ES-I3 (cell line): Measurements from ENCODE around the gene VSTM4.

Experiments
- H3K36me3 ChIP-seq: 2 replicates; pipeline ENCODE4 v1.6.1; 2013; ENCODE audit warnings: mild to moderate bottlenecking, low read length, control low read depth, moderate library complexity; ENCODE audit not compliant: insufficient read depth
- H3K4me1 ChIP-seq: 2 replicates; pipeline ENCODE4 v1.6.1; 2013; ENCODE audit warnings: mild to moderate bottlenecking, control low read depth, low read length; ENCODE audit not compliant: insufficient read depth
- H3K9ac ChIP-seq: 2 replicates; pipeline ENCODE4 v1.6.1; 2013; ENCODE audit warnings: low read depth, mild to moderate bottlenecking, low read length, moderate library complexity
- H3K9me3 ChIP-seq: 2 replicates; pipeline ENCODE4 v1.6.1; 2013; ENCODE audit warnings: mild to moderate bottlenecking, low read length, moderate library complexity; ENCODE audit not compliant: control insufficient read depth, insufficient read depth

The VSTM4 gene

DNA sequence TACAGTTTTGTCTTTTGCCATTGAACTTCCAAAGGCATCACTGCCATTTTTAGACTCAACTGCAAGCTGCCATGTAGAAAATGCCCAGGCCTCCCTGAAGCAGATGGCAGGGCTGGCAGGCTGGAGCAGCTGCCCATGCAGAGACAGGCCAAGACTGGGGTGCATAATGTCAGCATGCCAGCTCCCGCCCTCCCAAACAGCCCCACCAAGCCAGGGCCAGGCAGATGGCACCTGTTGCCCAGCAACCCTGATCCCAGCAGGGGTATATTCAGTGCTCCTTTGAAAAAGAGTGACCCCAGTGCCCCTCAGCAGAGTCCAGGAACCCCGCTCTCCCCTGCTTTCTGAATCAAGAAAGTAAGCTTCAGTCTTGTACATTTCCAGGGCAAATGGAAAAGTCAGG, 32.6 kb downstream of the VSTM4 start:
- peaks cover 2% of the 10 kb centered on the region; the same call in 1 of the 2 replicates for H3K9me3 ChIP-seq
- H3K4me1 ChIP-seq = peaks cover 9% of the 10 kb centered on the region
- H3K36me3 ChIP-seq = no peaks in the 10 kb centered on the region
- H3K9ac ChIP-seq = no peak overlapping the region

GRCh38 chr10:49081547-49082275, 33.6 kb downstream of the VSTM4 start:
- no peak overlapping the region for H3K9ac ChIP-seq
- H3K36me3 ChIP-seq = no peaks in the 10 kb centered on the region
- H3K9me3 ChIP-seq = no peaks in the 10 kb centered on the region; the same call in 1 of the 2 replicates
- H3K4me1 ChIP-seq = peaks cover 9% of the 10 kb centered on the region

DNA sequence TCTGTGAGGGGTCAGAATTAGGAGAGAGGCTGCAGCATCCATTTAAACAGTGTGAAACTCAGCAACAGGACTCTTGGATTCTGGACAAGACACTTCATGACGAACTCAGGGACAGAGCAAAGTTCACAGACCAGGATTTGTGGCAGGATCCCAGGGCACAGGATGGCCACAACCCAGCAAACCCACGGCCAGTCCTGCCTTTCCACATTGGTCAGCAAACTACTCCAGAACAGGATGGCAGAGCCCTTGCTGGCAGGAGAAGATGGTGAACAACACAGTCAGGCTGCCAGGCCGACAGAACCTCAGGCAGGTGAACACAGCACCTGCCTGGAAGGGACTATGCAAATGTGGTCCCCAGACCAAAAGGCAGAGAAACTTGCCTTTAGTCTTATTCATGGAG, 34.4 kb downstream of the VSTM4 start:
- H3K36me3 ChIP-seq = no peaks in the 10 kb centered on the region
- no peak overlapping the region for H3K9ac ChIP-seq
- H3K4me1 ChIP-seq = peaks cover 9% of the 10 kb centered on the region
- no peaks in the 10 kb centered on the region for H3K9me3 ChIP-seq

- H3K9me3 ChIP-seq = no peaks in the 10 kb centered on the region
- H3K4me1 ChIP-seq = peaks cover 9% of the 10 kb centered on the region
- no peaks in the 10 kb centered on the region for H3K36me3 ChIP-seq
- H3K9ac ChIP-seq = no peak overlapping the region
These were observed 35.3 kb downstream of the VSTM4 start for GRCh38 chr10:49080071-49080470.

DNA sequence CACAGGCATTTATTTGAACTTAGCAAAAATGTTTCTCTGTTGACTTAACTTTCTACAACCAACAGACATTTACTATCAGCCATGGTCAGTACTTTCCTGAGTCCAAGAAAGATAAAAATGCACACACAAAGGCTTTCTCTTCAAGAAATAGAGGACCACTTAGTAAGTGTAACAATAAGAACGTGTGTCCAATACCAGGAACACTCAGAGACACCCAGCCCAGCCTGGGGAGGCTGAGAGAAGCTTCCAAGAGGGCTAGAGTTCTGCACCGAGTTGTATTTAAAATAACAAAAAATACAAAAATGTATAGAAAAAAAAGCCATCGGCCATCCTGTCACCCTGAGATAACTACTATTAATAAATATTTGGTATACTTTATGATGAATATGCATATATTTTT, 35.8 kb downstream of the VSTM4 start:
- Histone ChIP-seq H3K36me3 (no peaks in the 10 kb centered on the region), H3K9ac (no peak overlapping the region), H3K4me1 (peaks cover 9% of the 10 kb centered on the region), H3K9me3 (no peaks in the 10 kb centered on the region)

DNA sequence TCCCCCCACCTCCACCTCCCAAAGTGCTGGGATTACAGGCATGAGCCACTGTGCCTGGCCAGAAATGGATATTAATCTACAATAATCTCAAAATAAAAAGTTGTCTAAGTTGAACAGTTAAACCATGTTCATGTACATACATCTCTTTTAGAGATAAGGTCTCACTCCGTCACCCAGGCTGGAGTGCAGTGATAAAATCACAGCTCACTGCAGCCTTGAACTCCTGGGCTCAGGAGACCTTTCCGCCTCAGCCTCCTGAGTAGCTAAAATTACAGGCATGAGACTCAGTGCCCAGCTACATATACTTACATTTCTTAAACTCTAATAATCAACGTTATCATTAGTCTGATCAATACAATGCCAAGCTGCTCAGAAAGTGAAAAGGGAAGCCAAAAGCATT, 36.2 kb downstream of the VSTM4 start:
- H3K9me3 ChIP-seq = no peaks in the 10 kb centered on the region
- H3K36me3 ChIP-seq = no peaks in the 10 kb centered on the region
- H3K4me1 ChIP-seq = peaks cover 9% of the 10 kb centered on the region
- no peak overlapping the region for H3K9ac ChIP-seq

DNA sequence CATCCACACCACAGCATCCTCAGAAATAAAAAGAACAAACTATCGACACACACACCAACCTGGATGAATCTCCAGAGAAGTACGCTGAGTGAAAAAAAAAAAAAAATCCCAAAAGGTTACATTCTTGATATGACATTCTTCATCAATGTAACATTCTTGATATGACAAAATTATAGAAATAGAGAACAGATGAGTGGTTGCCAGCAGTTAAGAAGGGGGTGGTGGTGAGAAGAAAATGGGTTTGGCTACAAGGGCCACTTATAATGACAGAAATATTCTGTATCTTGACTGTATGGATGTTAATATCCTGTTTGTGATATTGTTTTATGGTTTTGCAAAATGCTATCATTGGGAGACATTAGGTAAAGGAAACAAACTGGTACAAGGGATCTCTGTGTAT, 36.9 kb downstream of the VSTM4 start:
- Histone ChIP-seq H3K4me1 (peaks cover 9% of the 10 kb centered on the region), H3K9ac (no peak overlapping the region), H3K9me3 (no peaks in the 10 kb centered on the region), H3K36me3 (no peaks in the 10 kb centered on the region)

GRCh38 chr10:49076741-49077521, 38.4 kb downstream of the VSTM4 start:
- H3K9me3 ChIP-seq = no peaks in the 10 kb centered on the region
- no peaks in the 10 kb centered on the region for H3K36me3 ChIP-seq
- peaks cover 9% of the 10 kb centered on the region for H3K4me1 ChIP-seq
- no peak overlapping the region for H3K9ac ChIP-seq

GRCh38 chr10:49076319-49076718, 39.0 kb downstream of the VSTM4 start:
- Histone ChIP-seq H3K9ac (no peak overlapping the region), H3K4me1 (peaks cover 4% of the 10 kb centered on the region; the same call in 1 of the 2 replicates), H3K36me3 (no peaks in the 10 kb centered on the region), H3K9me3 (no peaks in the 10 kb centered on the region)

DNA sequence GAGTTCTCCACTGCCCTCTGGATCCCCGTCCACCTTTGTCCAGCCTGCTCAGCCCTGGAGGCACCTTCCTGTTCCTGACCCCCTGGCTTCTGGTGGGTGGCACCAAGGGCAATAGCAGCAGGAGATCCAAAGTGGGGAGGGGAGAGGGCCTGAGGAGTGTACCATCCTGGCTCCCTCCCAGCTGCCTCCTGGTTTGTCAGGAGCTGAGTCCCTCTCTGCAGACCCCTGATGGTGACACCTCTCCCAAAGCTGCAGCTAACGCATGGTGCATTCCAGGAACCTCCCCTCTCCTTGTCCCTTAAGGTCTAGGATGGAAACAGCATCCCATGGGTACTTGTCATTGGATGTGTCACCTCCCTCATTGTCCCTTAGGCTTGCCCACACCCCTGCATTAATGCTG, 39.6 kb downstream of the VSTM4 start:
- Histone ChIP-seq H3K9ac (no peak overlapping the region), H3K4me1 (no peaks in the 10 kb centered on the region), H3K9me3 (no peaks in the 10 kb centered on the region), H3K36me3 (no peaks in the 10 kb centered on the region)

- Histone ChIP-seq H3K4me1 (no peaks in the 10 kb centered on the region), H3K9ac (no peak overlapping the region), H3K36me3 (no peaks in the 10 kb centered on the region), H3K9me3 (no peaks in the 10 kb centered on the region)
These were observed 40.3 kb downstream of the VSTM4 start for GRCh38 chr10:49074836-49075682.

DNA sequence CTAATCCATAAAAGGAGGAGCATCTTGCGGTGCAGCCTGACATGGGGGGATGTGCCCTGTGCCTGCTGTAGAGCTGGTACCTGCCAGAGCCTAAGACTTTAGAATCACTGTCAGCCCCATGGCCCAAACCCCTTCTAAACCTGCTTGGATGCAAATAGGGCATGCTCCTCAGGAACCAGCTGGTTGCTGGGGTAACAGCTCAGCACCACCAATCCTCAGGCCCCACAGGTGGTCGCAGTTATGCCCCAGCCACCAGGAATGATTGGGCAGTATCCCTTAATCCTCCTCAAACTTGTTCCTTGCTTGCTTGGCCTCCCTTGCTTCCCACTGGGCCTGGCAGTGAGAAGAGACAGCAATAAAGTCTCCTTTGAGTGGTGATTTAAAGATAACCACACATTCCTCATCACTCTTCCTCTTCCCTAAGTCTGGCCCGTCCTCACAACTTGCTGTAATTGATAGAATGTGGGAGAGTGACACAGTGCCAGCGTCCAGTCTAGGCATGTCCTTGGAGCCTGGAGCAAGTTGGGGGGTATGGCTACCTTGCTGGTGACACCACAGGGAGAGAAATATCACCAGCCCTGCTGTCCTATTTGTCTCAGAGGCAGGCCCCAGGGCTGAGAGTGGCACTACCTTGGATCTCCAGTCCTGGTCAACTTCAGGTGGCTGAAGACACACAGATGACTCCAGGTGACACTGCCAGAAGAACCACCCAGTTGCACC, 43.0 kb downstream of the VSTM4 start:
- H3K36me3 ChIP-seq = no peaks in the 10 kb centered on the region
- no peaks in the 10 kb centered on the region for H3K9me3 ChIP-seq
- H3K4me1 ChIP-seq = no peaks in the 10 kb centered on the region
- H3K9ac ChIP-seq = no peak overlapping the region

DNA sequence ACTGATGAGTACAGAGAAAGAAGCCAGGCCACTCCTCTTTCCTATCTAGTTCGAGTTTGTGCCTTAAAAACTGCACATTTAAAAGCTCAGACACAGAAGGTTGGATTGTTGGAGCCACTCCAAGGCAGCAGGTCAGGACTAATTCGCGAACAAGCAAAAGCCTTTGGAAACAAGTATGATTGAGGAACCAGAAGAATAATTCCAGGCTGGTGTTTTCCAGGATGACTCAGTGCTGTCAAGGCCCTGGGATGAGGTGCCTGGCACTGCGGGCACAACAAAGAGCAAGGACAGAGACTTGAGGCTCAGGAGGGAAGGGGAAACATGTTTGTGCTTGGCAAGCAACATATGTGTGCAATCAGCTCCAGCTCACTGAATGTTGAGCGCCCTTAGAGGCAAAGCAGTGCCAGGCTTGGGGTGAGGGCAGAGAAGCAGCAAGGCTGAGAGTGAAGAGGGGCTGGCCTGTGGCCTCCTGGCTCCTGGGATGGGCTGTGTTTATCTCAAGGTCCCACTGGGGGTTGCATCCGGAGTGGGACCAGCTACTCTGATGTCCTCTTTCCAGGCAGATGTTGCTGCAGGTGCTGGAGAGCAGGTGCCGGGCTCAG, 44.1 kb downstream of the VSTM4 start:
- Histone ChIP-seq H3K9me3 (no peaks in the 10 kb centered on the region), H3K9ac (no peak overlapping the region)

DNA sequence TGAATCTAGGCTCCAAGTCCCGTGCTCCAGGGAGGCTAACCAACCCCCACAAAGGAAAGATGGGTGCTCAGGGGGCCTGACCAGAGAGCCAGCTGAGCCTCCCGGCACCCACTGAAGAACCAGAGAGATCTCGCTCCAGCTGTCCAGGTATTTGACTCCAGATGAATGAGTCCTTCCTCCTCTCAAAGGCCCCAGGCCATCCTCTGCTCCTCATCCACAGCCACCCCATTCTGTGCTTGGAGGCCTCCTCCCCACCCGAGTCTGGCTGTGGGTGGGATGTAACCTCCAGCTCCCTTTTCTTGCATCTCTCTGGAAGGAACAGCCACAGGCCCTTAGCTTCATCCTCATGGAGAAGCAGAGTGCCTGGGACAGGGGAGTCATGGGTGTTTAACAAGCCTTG, 44.6 kb downstream of the VSTM4 start:
- Histone ChIP-seq H3K9ac (no peak overlapping the region), H3K36me3 (no peaks in the 10 kb centered on the region), H3K9me3 (no peaks in the 10 kb centered on the region), H3K4me1 (no peaks in the 10 kb centered on the region)

More for the DNA sequence above, 44.1 kb downstream of the VSTM4 start:
- Histone ChIP-seq H3K36me3 (no peaks in the 10 kb centered on the region), H3K4me1 (no peaks in the 10 kb centered on the region)
